SK-N-SH (cell line): ENCODE results near the gene RBM19.

Source experiments
- CTCF ChIP-seq: fragments of 200-600 bp; sonication (generic); IDR thresholded peaks from 2 replicates; pipeline ENCODE4 v1.6.1; 2017; ENCODE audit warnings: antibody characterized with exemption, mild to moderate bottlenecking, moderate library complexity
- EZH2phosphoT487 ChIP-seq: fragments of 200-600 bp; sonication (generic); IDR thresholded peaks from 2 replicates; pipeline ENCODE4 v1.6.1; 2017; ENCODE audit warnings: low read depth, mixed run types, mild to moderate bottlenecking, antibody characterized with exemption, moderate library complexity, borderline replicate concordance
- GABPA ChIP-seq: IDR thresholded peaks from 2 replicates; pipeline ENCODE4 v1.4.0; 2012; ENCODE audit warnings: low read depth, mild to moderate bottlenecking
- GATA2 ChIP-seq: sonication (generic); formaldehyde crosslinking; IDR thresholded peaks from 2 replicates; pipeline ENCODE4 v1.5.0; 2020; ENCODE audit warnings: mild to moderate bottlenecking, missing genetic modification reagents
- POLR2AphosphoS5 ChIP-seq: IDR thresholded peaks from 2 replicates; pipeline ENCODE4 v1.6.1; 2012; ENCODE audit warnings: low read depth, low read length
- RAD21 ChIP-seq: IDR thresholded peaks from 2 replicates; pipeline ENCODE4 v1.6.1; 2012; ENCODE audit warnings: mild to moderate bottlenecking, low read length
- REST ChIP-seq: IDR thresholded peaks from 2 replicates; pipeline ENCODE4 v1.6.1; 2012; ENCODE audit warnings: mild to moderate bottlenecking, low read depth, low read length, moderate library complexity
- RFX5 ChIP-seq: IDR thresholded peaks from 2 replicates; pipeline ENCODE4 v1.6.1; 2012; ENCODE audit warnings: mild to moderate bottlenecking, improper control_type of control experiment, low read length
- USF2 ChIP-seq: fragments of 150-350 bp; IDR thresholded peaks from 2 replicates; pipeline ENCODE4 v1.6.1; 2017; ENCODE audit warnings: antibody characterized with exemption, low read length, low read depth, borderline replicate concordance

GRCh38 chr12:113797535-113797868 lies 168.6 kb downstream of the RBM19 start:
- TF ChIP-seq POLR2AphosphoS5 = no peak
- no peak for TF ChIP-seq RFX5
- TF ChIP-seq CTCF = no peak
- no peak for TF ChIP-seq GATA2 (CRISPR knock-in tag)
- no peak for TF ChIP-seq RAD21
- no peak for TF ChIP-seq EZH2phosphoT487
- no peak for TF ChIP-seq REST
- TF ChIP-seq USF2 = no peak
- TF ChIP-seq GABPA = no peak
